ENCODE results near the gene FAM81A. TPM values are rescaled to one million over a fixed set of nuclear protein-coding genes. Genes with fewer than 3 reads are reported as not detected.

The FAM81A gene
- total and polyA plus RNA-seq, 9 of the 15 experiments (the other 6 are each of a cell fraction or from before 2014, with no cell fraction given) = not detected

GRCh38 chr15:59437142-59437816 is 707 bp upstream of the FAM81A start:
- ChIA-PET CTCF (ENCODE audit: low intra/inter-chr PET ratio) (no interaction called here), POLR2A (no interaction called here)
- Histone ChIP-seq H3K79me2 (ENCODE audit: control insufficient read depth, insufficient read depth, low read length) (no peaks in the 10 kb centered on the region), H3K4me2 (ENCODE audit: insufficient read depth, low read length) (no peak overlapping the region), H4K20me1 (replicated peaks; ENCODE audit: control insufficient read depth, insufficient read depth, low read length) (no peaks in the 10 kb centered on the region), H3K36me3 (ENCODE audit: control insufficient read depth, insufficient read depth, low read length) (no peaks in the 10 kb centered on the region), H3K4me3 (no peak overlapping the region), H3K4me1 (replicated peaks in 1 of 2; ENCODE audit: control insufficient read depth in 2 of 2, insufficient read depth in 2 of 2, low read length in 2 of 2) (no peaks in the 10 kb centered on the region; a peak in 1 of 5 replicates), H3K27me3 (ENCODE audit: control insufficient read depth in 2 of 2, insufficient read depth in 2 of 2, low read length in 2 of 2) (peaks cover 12 to 38% of the 10 kb centered on the region in 2 experiments), H3K27ac (ENCODE audit: extremely low read depth, low read depth, low read length) (no peak overlapping the region), H3K9me3 (replicated peaks; ENCODE audit: control insufficient read depth, insufficient read depth, low read depth, low read length) (no peaks in the 10 kb centered on the region), H3K9ac (ENCODE audit: insufficient read depth in 1 of 2, low read depth in 2 of 2, low read length in 2 of 2) (no peak overlapping the region), H2AFZ (ENCODE audit: low read depth, low read length) (no peak overlapping the region), H3K9me1 (ENCODE audit: control insufficient read depth, insufficient read depth, low read length) (no peaks in the 10 kb centered on the region)
- FAIRE-seq (no peak), ATAC-seq (no peak), DNase-seq (ENCODE audit: extremely low read depth in 1 of 4, low spot score in 3 of 4) (no peak)
- intact Hi-C loops (cut with micrococcal nuclease) = no loop called here
- in situ Hi-C loops (cut with MboI) = no loop called here
- WGBS (ENCODE audit: insufficient coverage, low coverage, missing lambda C conversion rate) = 6% methylated on average over 28 of the region's 30 CpGs
- TF ChIP-seq POLR2AphosphoS2 (IDR thresholded peaks at IDR 0.05; ENCODE audit: low read length) (no peak), KAT2B (IDR thresholded peaks at IDR 0.05; ENCODE audit: low read depth, low read length) (no peak)
- no TSS peak for BruUV-seq (replicated peaks)

GRCh38 chr15:59438625-59439290 is 772 bp downstream of the FAM81A start:
- BruUV-seq (replicated peaks) = no TSS peak
- ChIA-PET POLR2A (no interaction called here), CTCF (ENCODE audit: low intra/inter-chr PET ratio) (no interaction called here)
- Histone ChIP-seq H2AFZ (ENCODE audit: low read depth, low read length) (no peak overlapping the region), H3K27ac (ENCODE audit: extremely low read depth, low read depth, low read length) (no peak overlapping the region), H3K79me2 (ENCODE audit: control insufficient read depth, insufficient read depth, low read length) (no peaks in the 10 kb centered on the region), H3K4me2 (ENCODE audit: insufficient read depth, low read length) (no peak overlapping the region), H3K9me1 (ENCODE audit: control insufficient read depth, insufficient read depth, low read length) (no peaks in the 10 kb centered on the region), H3K4me3 (no peak overlapping the region), H3K9ac (ENCODE audit: insufficient read depth in 1 of 2, low read depth in 2 of 2, low read length in 2 of 2) (no peak overlapping the region), H3K4me1 (replicated peaks in 1 of 2; ENCODE audit: control insufficient read depth in 2 of 2, insufficient read depth in 2 of 2, low read length in 2 of 2) (no peaks in the 10 kb centered on the region; a peak in 1 of 5 replicates), H3K9me3 (replicated peaks; ENCODE audit: control insufficient read depth, insufficient read depth, low read depth, low read length) (no peaks in the 10 kb centered on the region), H3K36me3 (ENCODE audit: control insufficient read depth, insufficient read depth, low read length) (no peaks in the 10 kb centered on the region), H4K20me1 (replicated peaks; ENCODE audit: control insufficient read depth, insufficient read depth, low read length) (no peaks in the 10 kb centered on the region), H3K27me3 (ENCODE audit: control insufficient read depth in 2 of 2, insufficient read depth in 2 of 2, low read length in 2 of 2) (peaks cover 13 to 44% of the 10 kb centered on the region in 2 experiments)
- in situ Hi-C loops (cut with MboI) = no loop called here
- FAIRE-seq (no peak), DNase-seq (ENCODE audit: extremely low read depth in 1 of 4, low spot score in 3 of 4) (no peak), ATAC-seq (no peak)
- WGBS (ENCODE audit: insufficient coverage, low coverage, missing lambda C conversion rate) = 46% methylated on average over 22 of the region's 22 CpGs
- intact Hi-C loops (cut with micrococcal nuclease) = no loop called here
- TF ChIP-seq CREB5 (CRISPR knock-in tag; IDR thresholded peaks at IDR 0.05) (no peak), HMGXB4 (CRISPR knock-in tag; IDR thresholded peaks at IDR 0.05) (no peak), ATF1 (CRISPR knock-in tag; IDR thresholded peaks at IDR 0.05) (no peak), ATF1 (tag; IDR thresholded peaks at IDR 0.05) (no peak), TEAD4 (IDR thresholded peaks at IDR 0.05; ENCODE audit: low read length) (no peak), TEAD4 (CRISPR knock-in tag; IDR thresholded peaks at IDR 0.05; ENCODE audit: borderline replicate concordance) (no peak), NONO (IDR thresholded peaks at IDR 0.05; ENCODE audit: low read depth in 2 of 2, low read length in 1 of 2) (no peak), ZBTB26 (CRISPR knock-in tag; IDR thresholded peaks at IDR 0.05) (no peak), CBX1 (IDR thresholded peaks at IDR 0.05; ENCODE audit: low read depth) (no peak)

All from K562 (cell line).